K562 (cell line): ENCODE measurements around the gene NTRK1. TPM values are rescaled to one million over a fixed set of nuclear protein-coding genes. Genes with fewer than 3 reads are reported as not detected.

Source experiments
- BMI1 ChIP-seq: fragments of 150-350 bp; IDR thresholded peaks from 2 replicates; pipeline ENCODE4 v1.6.1; 2014; ENCODE audit warnings: low read length
- CAMTA2 ChIP-seq: fragments of 250-450 bp; sonication (Bioruptor Pico); conservative IDR thresholded peaks from 2 replicates; pipeline ENCODE4 v1.5.1; 2022
- CBX5 ChIP-seq: IDR thresholded peaks from 2 replicates; pipeline ENCODE4 v1.6.1; 2014; ENCODE audit warnings: low read depth, borderline replicate concordance
- CTBP1 ChIP-seq: fragments of 450-650 bp; IDR thresholded peaks from 2 replicates; pipeline ENCODE4 v1.6.1; 2016; ENCODE audit warnings: borderline replicate concordance
- CXXC5 ChIP-seq: fragments of 250-450 bp; sonication (Bioruptor Pico); IDR thresholded peaks from 2 replicates; pipeline ENCODE4 v1.8.0; 2022; ENCODE audit warnings: inconsistent platforms, mild to moderate bottlenecking, moderate library complexity
- HOXB6 ChIP-seq: fragments of 250-450 bp; sonication (Bioruptor Pico); IDR thresholded peaks from 2 replicates; pipeline ENCODE4 v1.5.1; 2022; ENCODE audit warnings: mild to moderate bottlenecking, borderline replicate concordance
- MTF1 ChIP-seq: fragments of 250-450 bp; sonication (Bioruptor Pico); IDR thresholded peaks from 2 replicates; pipeline ENCODE4 v1.9.0; 2021; ENCODE audit warnings: moderate library complexity, mild to moderate bottlenecking, inconsistent platforms, borderline replicate concordance
- PRMT5 ChIP-seq: sonication (generic); formaldehyde crosslinking; IDR thresholded peaks from 2 replicates; pipeline ENCODE4 v1.5.0; 2020; ENCODE audit warnings: missing genetic modification reagents
- PYGO2 ChIP-seq: fragments of 450-650 bp; IDR thresholded peaks from 2 replicates; pipeline ENCODE4 v1.6.1; 2016; ENCODE audit warnings: mild to moderate bottlenecking, missing genetic modification characterization, moderate library complexity, missing compliant biosample characterization
- SREBF2 ChIP-seq: sonication (generic); formaldehyde crosslinking; IDR thresholded peaks from 2 replicates; pipeline ENCODE4 v1.4.0; 2020; ENCODE audit warnings: mild to moderate bottlenecking, missing genetic modification reagents
- TAL1 ChIP-seq: fragments of 450-650 bp; IDR thresholded peaks from 2 replicates; pipeline ENCODE4 v1.6.1; 2016; ENCODE audit warnings: mild to moderate bottlenecking
- TRIM28 ChIP-seq: fragments of 450-650 bp; IDR thresholded peaks from 2 replicates; pipeline ENCODE4 v1.6.1; 2017
- WHSC1 ChIP-seq: IDR thresholded peaks from one replicate; pipeline ENCODE4 v1.6.1; 2012; ENCODE audit warnings: low read length, control low read depth, inconsistent platforms
- XRCC5 ChIP-seq: fragments of 200-400 bp; formaldehyde crosslinking; IDR thresholded peaks from 2 replicates; pipeline ENCODE4 v1.6.1; 2017; ENCODE audit warnings: low read depth, mild to moderate bottlenecking, low read length
- ZBTB1 ChIP-seq: sonication (generic); formaldehyde crosslinking; IDR thresholded peaks from 2 replicates; pipeline ENCODE4 v1.8.1; 2023; ENCODE audit warnings: missing genetic modification reagents, low read depth, mild to moderate bottlenecking, borderline replicate concordance
- ZNF77 ChIP-seq: fragments of 250-450 bp; sonication (Bioruptor Pico); IDR thresholded peaks from 2 replicates; pipeline ENCODE4 v1.5.0; 2020
- polyA plus RNA-seq, 8 experiments: library from polyadenylated mRNA; depleted of rRNA in 4 of 8; stranded (reverse) in 5 of 8; unstranded in 3 of 8; fragments of >200 nt; fragmentation: Nextera tagmentation in 2 of 8; fragmentation: Illumina TruSeq in 1 of 8; extraction: Ambion mirVana in 2 of 8; extraction: Trizol in 1 of 8; gene quantifications; 2 replicates each; pipeline versions ENCODE4 v1.2.1 to v1.2.3, GENCODE V29; 2011 to 2014; ENCODE audit warnings: inconsistent platforms in 1 of 8, missing spikeins in 1 of 8
- total RNA-seq, 7 experiments: library from RNA; depleted of rRNA in 6 of 7; stranded (reverse); fragments of >200 nt in 6 of 7; fragmentation: Illumina TruSeq in 2 of 7; extraction: Trizol in 2 of 7; gene quantifications; 2 replicates each; pipeline versions ENCODE4 v1.2.1 to v1.2.3, GENCODE V29; 2011 to 2021; ENCODE audit warnings: low replicate concordance in 1 of 7
- TF ChIP-seq, protein P1 (sequence below): fragments of 200-600 bp; sonication (generic); IDR thresholded peaks from one replicate; pipeline ENCODE4 v1.6.1; 2012; ENCODE audit warnings: mild to moderate bottlenecking, low read depth, low read length, inconsistent platforms
- TF ChIP-seq, protein P2 (sequence below): fragments of 250-450 bp; sonication (Bioruptor Pico); IDR thresholded peaks from 2 replicates; pipeline ENCODE4 v1.8.0; 2021; ENCODE audit warnings: mild to moderate bottlenecking, moderate library complexity

Gene NTRK1
- total and polyA plus RNA-seq, 9 of the 15 experiments (the other 6 are each of a cell fraction or from before 2014, with no cell fraction given) = 0.46 to 30.0 (median 7.9) TPM

DNA sequence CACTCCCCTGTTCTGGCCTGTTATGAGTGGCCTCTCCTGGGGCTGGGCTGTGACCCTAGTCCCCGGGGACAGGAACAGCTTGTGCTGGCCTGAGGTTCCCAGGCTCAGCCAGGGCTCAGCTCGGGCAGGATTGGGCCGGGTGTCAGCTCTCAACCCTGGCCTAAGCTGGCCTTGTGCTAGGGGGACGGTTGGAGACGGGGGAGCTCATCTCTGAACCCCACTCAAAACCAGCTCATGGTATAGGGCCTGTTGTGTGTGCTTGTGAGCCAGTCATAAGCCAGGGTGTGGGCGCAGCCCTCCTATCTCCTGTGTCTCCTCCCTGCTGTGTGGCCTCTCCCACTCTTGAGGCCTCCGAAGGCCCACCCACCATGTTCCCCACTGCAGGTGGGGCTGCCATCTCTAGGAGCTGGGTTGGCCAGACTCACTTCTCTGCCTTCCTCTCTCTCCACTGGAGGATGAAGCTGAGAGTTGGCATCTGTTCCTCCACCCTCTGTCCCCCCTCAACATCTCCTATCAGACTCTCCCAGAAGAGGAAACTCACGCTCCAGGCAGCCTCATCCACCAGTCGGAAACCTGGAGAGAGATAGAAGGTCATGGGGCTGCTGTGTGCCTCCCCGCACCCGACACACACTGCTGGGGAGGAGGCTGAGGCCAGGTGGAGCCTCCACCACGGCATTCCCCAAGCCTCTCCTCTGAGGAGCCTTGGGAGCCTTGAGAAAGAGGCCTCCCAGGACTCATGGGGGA lies 34.2 kb downstream of the NTRK1 start (continued):
- TF ChIP-seq CXXC5 (peak; percentile 43; the same call in 1 of the 2 replicates), ZBTB1 (CRISPR knock-in tag) (no peak), ZNF77 (CRISPR knock-in tag) (no peak), TRIM28 (no peak), CTBP1 (0 out of 2 replicates have a peak, but pooled peaks have one; percentile 70), TAL1 (peak; percentile 79), CAMTA2 (CRISPR knock-in tag) (no peak), XRCC5 (no peak), HOXB6 (CRISPR knock-in tag) (no peak), SREBF2 (no peak), WHSC1 (no peak), CBX5 (no peak), PYGO2 (tag) (no peak), PRMT5 (CRISPR knock-in tag) (no peak), MTF1 (no peak), BMI1 (no peak)
- TF ChIP-seq, protein P1, sequence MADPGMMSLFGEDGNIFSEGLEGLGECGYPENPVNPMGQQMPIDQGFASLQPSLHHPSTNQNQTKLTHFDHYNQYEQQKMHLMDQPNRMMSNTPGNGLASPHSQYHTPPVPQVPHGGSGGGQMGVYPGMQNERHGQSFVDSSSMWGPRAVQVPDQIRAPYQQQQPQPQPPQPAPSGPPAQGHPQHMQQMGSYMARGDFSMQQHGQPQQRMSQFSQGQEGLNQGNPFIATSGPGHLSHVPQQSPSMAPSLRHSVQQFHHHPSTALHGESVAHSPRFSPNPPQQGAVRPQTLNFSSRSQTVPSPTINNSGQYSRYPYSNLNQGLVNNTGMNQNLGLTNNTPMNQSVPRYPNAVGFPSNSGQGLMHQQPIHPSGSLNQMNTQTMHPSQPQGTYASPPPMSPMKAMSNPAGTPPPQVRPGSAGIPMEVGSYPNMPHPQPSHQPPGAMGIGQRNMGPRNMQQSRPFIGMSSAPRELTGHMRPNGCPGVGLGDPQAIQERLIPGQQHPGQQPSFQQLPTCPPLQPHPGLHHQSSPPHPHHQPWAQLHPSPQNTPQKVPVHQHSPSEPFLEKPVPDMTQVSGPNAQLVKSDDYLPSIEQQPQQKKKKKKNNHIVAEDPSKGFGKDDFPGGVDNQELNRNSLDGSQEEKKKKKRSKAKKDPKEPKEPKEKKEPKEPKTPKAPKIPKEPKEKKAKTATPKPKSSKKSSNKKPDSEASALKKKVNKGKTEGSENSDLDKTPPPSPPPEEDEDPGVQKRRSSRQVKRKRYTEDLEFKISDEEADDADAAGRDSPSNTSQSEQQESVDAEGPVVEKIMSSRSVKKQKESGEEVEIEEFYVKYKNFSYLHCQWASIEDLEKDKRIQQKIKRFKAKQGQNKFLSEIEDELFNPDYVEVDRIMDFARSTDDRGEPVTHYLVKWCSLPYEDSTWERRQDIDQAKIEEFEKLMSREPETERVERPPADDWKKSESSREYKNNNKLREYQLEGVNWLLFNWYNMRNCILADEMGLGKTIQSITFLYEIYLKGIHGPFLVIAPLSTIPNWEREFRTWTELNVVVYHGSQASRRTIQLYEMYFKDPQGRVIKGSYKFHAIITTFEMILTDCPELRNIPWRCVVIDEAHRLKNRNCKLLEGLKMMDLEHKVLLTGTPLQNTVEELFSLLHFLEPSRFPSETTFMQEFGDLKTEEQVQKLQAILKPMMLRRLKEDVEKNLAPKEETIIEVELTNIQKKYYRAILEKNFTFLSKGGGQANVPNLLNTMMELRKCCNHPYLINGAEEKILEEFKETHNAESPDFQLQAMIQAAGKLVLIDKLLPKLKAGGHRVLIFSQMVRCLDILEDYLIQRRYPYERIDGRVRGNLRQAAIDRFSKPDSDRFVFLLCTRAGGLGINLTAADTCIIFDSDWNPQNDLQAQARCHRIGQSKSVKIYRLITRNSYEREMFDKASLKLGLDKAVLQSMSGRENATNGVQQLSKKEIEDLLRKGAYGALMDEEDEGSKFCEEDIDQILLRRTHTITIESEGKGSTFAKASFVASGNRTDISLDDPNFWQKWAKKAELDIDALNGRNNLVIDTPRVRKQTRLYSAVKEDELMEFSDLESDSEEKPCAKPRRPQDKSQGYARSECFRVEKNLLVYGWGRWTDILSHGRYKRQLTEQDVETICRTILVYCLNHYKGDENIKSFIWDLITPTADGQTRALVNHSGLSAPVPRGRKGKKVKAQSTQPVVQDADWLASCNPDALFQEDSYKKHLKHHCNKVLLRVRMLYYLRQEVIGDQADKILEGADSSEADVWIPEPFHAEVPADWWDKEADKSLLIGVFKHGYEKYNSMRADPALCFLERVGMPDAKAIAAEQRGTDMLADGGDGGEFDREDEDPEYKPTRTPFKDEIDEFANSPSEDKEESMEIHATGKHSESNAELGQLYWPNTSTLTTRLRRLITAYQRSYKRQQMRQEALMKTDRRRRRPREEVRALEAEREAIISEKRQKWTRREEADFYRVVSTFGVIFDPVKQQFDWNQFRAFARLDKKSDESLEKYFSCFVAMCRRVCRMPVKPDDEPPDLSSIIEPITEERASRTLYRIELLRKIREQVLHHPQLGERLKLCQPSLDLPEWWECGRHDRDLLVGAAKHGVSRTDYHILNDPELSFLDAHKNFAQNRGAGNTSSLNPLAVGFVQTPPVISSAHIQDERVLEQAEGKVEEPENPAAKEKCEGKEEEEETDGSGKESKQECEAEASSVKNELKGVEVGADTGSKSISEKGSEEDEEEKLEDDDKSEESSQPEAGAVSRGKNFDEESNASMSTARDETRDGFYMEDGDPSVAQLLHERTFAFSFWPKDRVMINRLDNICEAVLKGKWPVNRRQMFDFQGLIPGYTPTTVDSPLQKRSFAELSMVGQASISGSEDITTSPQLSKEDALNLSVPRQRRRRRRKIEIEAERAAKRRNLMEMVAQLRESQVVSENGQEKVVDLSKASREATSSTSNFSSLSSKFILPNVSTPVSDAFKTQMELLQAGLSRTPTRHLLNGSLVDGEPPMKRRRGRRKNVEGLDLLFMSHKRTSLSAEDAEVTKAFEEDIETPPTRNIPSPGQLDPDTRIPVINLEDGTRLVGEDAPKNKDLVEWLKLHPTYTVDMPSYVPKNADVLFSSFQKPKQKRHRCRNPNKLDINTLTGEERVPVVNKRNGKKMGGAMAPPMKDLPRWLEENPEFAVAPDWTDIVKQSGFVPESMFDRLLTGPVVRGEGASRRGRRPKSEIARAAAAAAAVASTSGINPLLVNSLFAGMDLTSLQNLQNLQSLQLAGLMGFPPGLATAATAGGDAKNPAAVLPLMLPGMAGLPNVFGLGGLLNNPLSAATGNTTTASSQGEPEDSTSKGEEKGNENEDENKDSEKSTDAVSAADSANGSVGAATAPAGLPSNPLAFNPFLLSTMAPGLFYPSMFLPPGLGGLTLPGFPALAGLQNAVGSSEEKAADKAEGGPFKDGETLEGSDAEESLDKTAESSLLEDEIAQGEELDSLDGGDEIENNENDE = no peak
- TF ChIP-seq, protein P2, sequence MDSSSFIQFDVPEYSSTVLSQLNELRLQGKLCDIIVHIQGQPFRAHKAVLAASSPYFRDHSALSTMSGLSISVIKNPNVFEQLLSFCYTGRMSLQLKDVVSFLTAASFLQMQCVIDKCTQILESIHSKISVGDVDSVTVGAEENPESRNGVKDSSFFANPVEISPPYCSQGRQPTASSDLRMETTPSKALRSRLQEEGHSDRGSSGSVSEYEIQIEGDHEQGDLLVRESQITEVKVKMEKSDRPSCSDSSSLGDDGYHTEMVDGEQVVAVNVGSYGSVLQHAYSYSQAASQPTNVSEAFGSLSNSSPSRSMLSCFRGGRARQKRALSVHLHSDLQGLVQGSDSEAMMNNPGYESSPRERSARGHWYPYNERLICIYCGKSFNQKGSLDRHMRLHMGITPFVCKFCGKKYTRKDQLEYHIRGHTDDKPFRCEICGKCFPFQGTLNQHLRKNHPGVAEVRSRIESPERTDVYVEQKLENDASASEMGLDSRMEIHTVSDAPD (CRISPR knock-in tag) = no peak
